HepG2 (cell line): ENCODE results near the gene PSMG3. TPM values are rescaled to one million over a fixed set of nuclear protein-coding genes. Genes with fewer than 3 reads are reported as not detected.

Source experiments
- ATAC-seq: fragments of 200-7000 bp; cut with Tn5 transposase; 3 replicates; pipeline ENCODE4 v1.9.1; 2020; ENCODE audit warnings: mild to moderate bottlenecking, moderate library complexity
- BruUV-seq: library from RNA; stranded (reverse); fragments of 400-500 nt; replicated peaks from 2 replicates; lab custom pipeline; 2021; lab: Mats Ljungman, UMichigan
- CTCF ChIA-PET: fragments of 300-600 bp; formaldehyde crosslinking; extraction: SDS; loops from one replicate; lab custom pipeline; 2021; ENCODE audit warnings: low total read pairs, inconsistent platforms, low intra/inter-chr PET ratio; lab: Yijun Ruan, JAX
- POLR2A ChIA-PET: fragments of 350-600 bp; sonication (Branson Sonifier 250); formaldehyde crosslinking; loops from one replicate; lab custom pipeline; 2020; ENCODE audit warnings: antibody characterized with exemption, inconsistent platforms; lab: Yijun Ruan, JAX
- DNase-seq: peaks from one replicate; pipeline ENCODE4 v3.0.0-alpha.2; 2015; ENCODE audit warnings: low spot score
- FAIRE-seq: peaks from 3 replicates; lab custom pipeline; 2011; peaks lifted over from hg19 to GRCh38; lab: Jason Lieb, UNC
- H2AFZ ChIP-seq: one replicate; pipeline ENCODE4 v1.6.1; 2011; ENCODE audit warnings: low read length, inconsistent platforms
- H3K27ac ChIP-seq: fragments of 300-600 bp; 3 replicates; pipeline ENCODE4 v1.8.0; 2011; ENCODE audit warnings: mixed run types, mild to moderate bottlenecking, mixed read lengths, low read length, inconsistent platforms; ENCODE audit not compliant: insufficient read depth; ENCODE audit errors: extremely low read length
- H3K27me3 ChIP-seq, 2 experiments: fragments of 200-600 bp in 1 of 2; 2 replicates in 1 of 2; 3 replicates in 1 of 2; pipeline versions ENCODE4 v1.6.0 to v1.8.0; 2011; ENCODE audit warnings: low read length in 2 of 2, mild to moderate bottlenecking in 2 of 2, moderate library complexity in 2 of 2, inconsistent platforms in 1 of 2; ENCODE audit not compliant: insufficient read depth in 2 of 2, control insufficient read depth in 1 of 2
- H3K36me3 ChIP-seq, 2 experiments: fragments of 200-600 bp in 1 of 2; replicated peaks in 1 of 2; 2 replicates in 1 of 2; 3 replicates in 1 of 2; pipeline versions ENCODE4 v1.5.1 to v1.8.0; 2011; ENCODE audit warnings: low read length in 2 of 2, inconsistent platforms in 1 of 2; ENCODE audit not compliant: insufficient read depth in 2 of 2, control insufficient read depth in 1 of 2
- H3K4me1 ChIP-seq: 2 replicates; pipeline ENCODE4 v1.5.1; 2012; ENCODE audit warnings: low read length, inconsistent platforms; ENCODE audit not compliant: insufficient read depth
- H3K4me2 ChIP-seq: 2 replicates; pipeline ENCODE4 v1.6.0; 2011; ENCODE audit warnings: low read depth, low read length, inconsistent platforms
- H3K4me3 ChIP-seq, 3 experiments: fragments of 200-600 bp in 1 of 3; sonication (generic), shearing (Covaris generic) in 1 of 3; replicated peaks in 1 of 3; 2 replicates each; pipeline ENCODE4 v1.5.1; 2011 to 2016; ENCODE audit warnings: low read length in 3 of 3, inconsistent platforms in 2 of 3, low read depth in 2 of 3, mild to moderate bottlenecking in 2 of 3, control low read depth in 1 of 3, mixed read lengths in 1 of 3; ENCODE audit not compliant: insufficient read depth in 1 of 3
- H3K79me2 ChIP-seq: one replicate; pipeline ENCODE4 v1.6.1; 2011; ENCODE audit warnings: low read length, inconsistent platforms; ENCODE audit not compliant: insufficient read depth
- H3K9ac ChIP-seq: 2 replicates; pipeline ENCODE4 v1.6.0; 2011; ENCODE audit warnings: mild to moderate bottlenecking, low read depth, low read length, inconsistent platforms; ENCODE audit not compliant: insufficient read depth
- H3K9me3 ChIP-seq: 2 replicates; pipeline ENCODE4 v1.5.1; 2012; ENCODE audit warnings: mild to moderate bottlenecking, low read length
- H4K20me1 ChIP-seq: 2 replicates; pipeline ENCODE4 v1.6.0; 2011; ENCODE audit warnings: inconsistent platforms, mild to moderate bottlenecking, low read length, moderate library complexity; ENCODE audit not compliant: insufficient read depth
- DR1 ChIP-seq: sonication (generic); formaldehyde crosslinking; IDR thresholded peaks from 2 replicates; pipeline ENCODE4 v1.8.0; 2021; ENCODE audit warnings: mild to moderate bottlenecking, missing genetic modification reagents, inconsistent platforms
- FLYWCH1 ChIP-seq: sonication (generic); formaldehyde crosslinking; IDR thresholded peaks from 2 replicates; pipeline ENCODE4 v1.8.1; 2023; ENCODE audit warnings: mild to moderate bottlenecking, missing genetic modification reagents
- NCOA1 ChIP-seq: sonication (generic); formaldehyde crosslinking; IDR thresholded peaks from 2 replicates; pipeline ENCODE4 v1.9.0; 2021; ENCODE audit warnings: missing genetic modification reagents
- TARDBP ChIP-seq: sonication (generic); formaldehyde crosslinking; IDR thresholded peaks from 2 replicates; pipeline ENCODE4 v1.8.0; 2022; ENCODE audit warnings: mild to moderate bottlenecking, missing genetic modification reagents
- ZNF430 ChIP-seq: sonication (generic); formaldehyde crosslinking; IDR thresholded peaks from 2 replicates; pipeline ENCODE4 v1.9.0; 2021; ENCODE audit warnings: mild to moderate bottlenecking, missing genetic modification reagents
- ZNF670 ChIP-seq: sonication (generic); formaldehyde crosslinking; IDR thresholded peaks from 2 replicates; pipeline ENCODE4 v1.8.0; 2022; ENCODE audit warnings: mild to moderate bottlenecking, missing genetic modification reagents, borderline replicate concordance
- ZNF839 ChIP-seq: sonication (generic); formaldehyde crosslinking; IDR thresholded peaks from 2 replicates; pipeline ENCODE4 v1.4.0; 2020; ENCODE audit warnings: missing genetic modification reagents, mild to moderate bottlenecking, borderline replicate concordance
- WGBS: methylation state at CpG from one replicate; pipeline ENCODE4 v1.1.6; 2017; ENCODE audit warnings: low lambda C conversion rate; 5-methylcytosine and 5-hydroxymethylcytosine counted together
- in situ Hi-C: cut with HindIII; loops from 2 replicates; pipeline ENCODE4 v1.10.0; 2017; ENCODE audit warnings: low pct_unique_long_range_greater_than_20kb; ENCODE audit not compliant: extremely low pct_ligation_motif_present
- intact Hi-C: fragments of 100-400 bp; cut with micrococcal nuclease; formaldehyde crosslinking; loops from one replicate; pipeline ENCODE4 v1.10.0; 2022; ENCODE audit not compliant: unreplicated experiment
- polyA plus RNA-seq, 8 experiments: library from polyadenylated mRNA; depleted of rRNA in 3 of 8; stranded (reverse) in 7 of 8; unstranded in 1 of 8; fragments of >200 nt; fragmentation: Illumina TruSeq in 4 of 8; extraction: Trizol in 4 of 8; gene quantifications; 2 replicates each; pipeline versions ENCODE4 v1.2.1 to v1.2.3, GENCODE V29; 2011 to 2016; ENCODE audit warnings: low read depth in 4 of 8, missing spikeins in 1 of 8, mixed read lengths in 1 of 8; ENCODE audit not compliant: insufficient read depth in 1 of 8
- total RNA-seq, 5 experiments: library from RNA; depleted of rRNA; stranded (reverse); fragments of >200 nt; fragmentation: Illumina TruSeq; extraction: Trizol; gene quantifications; 2 replicates each; pipeline ENCODE4 v1.2.3, GENCODE V29; 2016; ENCODE audit warnings: low read depth in 1 of 5
- TF ChIP-seq, protein P1 (sequence below): sonication (generic); formaldehyde crosslinking; IDR thresholded peaks from 2 replicates; pipeline ENCODE4 v1.8.0; 2022; ENCODE audit warnings: missing genetic modification reagents, mild to moderate bottlenecking, inconsistent platforms, borderline replicate concordance
- TF ChIP-seq, protein P2 (sequence below): sonication (generic); formaldehyde crosslinking; IDR thresholded peaks from 2 replicates; pipeline ENCODE4 v1.4.0; 2020; ENCODE audit warnings: missing genetic modification reagents
- TF ChIP-seq, protein P3 (sequence below): sonication (generic); formaldehyde crosslinking; IDR thresholded peaks from 2 replicates; pipeline ENCODE4 v1.5.0; 2020; ENCODE audit warnings: mild to moderate bottlenecking, missing genetic modification reagents, moderate library complexity

PSMG3 gene
- total and polyA plus RNA-seq, 2 of the 13 experiments (the other 11 are each of a cell fraction or from before 2014, with no cell fraction given): 29.6 to 48.4 TPM

DNA sequence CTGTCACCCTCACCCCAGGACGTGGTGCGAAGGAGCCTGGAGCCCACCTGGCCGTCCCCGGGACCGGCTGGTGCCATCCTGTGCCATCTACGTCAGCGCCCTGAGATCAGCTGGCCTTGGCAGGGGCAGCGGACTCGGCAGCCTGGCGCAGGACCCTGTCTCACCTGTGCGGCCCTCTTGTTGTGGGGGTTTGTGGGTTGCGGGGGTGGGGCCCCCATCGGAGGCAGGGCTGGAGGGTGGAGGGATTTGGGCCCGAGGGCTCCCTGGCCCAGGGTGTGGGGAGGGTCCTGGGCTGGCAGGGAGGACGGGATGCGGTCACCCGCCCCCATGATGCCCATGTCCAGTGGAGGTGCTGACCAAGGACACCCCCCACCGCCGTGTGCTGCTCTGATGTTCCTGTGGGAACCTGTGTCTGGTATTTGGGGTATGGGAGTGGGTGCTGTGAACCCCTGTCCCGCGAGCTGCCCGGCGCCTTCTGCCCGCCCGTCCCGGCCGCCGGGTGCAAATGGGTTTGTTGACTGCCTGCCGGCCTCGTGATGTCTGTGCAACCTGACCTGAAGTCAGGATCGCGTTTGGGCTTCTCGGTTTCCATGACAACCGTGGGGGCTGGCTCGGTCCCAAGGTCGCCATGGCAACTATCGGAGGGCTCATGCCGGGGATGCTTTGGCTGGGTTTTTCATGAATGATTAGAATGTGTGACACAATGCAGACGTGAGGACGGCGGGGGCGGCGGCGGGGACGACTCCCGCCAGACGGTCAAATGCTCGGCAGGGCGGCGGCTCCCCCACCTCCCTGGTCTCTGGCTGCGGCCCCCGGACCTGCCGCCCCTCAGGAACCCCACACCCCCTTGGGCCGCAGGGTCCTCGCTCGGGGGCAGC lies 32.1 kb downstream of the PSMG3 start:
- H3K27ac ChIP-seq: peak overlapping the region; percentile 85
- 89% methylated on average over 32 of the region's 56 CpGs for WGBS
- H4K20me1 ChIP-seq: peaks cover 14% of the 10 kb centered on the region; the same call in 1 of the 2 replicates
- H3K27me3 ChIP-seq: no peaks in the 10 kb centered on the region
- ATAC-seq: no peak
- H3K9me3 ChIP-seq: no peaks in the 10 kb centered on the region
- ChIA-PET POLR2A (interaction anchor here (0.8 to 7.0 kb wide), 6 partner anchors 13 to 33 kb away, joined by 3 to 108 read pairs (median 8); partner anchors contain the start of genes PSMG3 and TMEM184A), CTCF (interaction anchor here (0.9 kb wide), 1 partner anchor 33 kb away, joined by 3 read pairs; no protein-coding TSS in a partner anchor)
- peaks cover 47% of the 10 kb centered on the region for H3K4me1 ChIP-seq
- peaks cover 15 to 29% of the 10 kb centered on the region in 2 experiments; a peak in 4 of 5 replicates for H3K36me3 ChIP-seq
- intact Hi-C loops: loop anchor here (2.0 kb wide), 2 partner anchors 17 to 31 kb away; no protein-coding TSS in a partner anchor
- no peak for FAIRE-seq
- H3K4me3 ChIP-seq: peak overlapping the region; percentile 33 to 68 (median 61); a peak in 4 of 6 replicates
- DNase-seq: no peak
- TSS peak; percentile 73 for BruUV-seq
- H2AFZ ChIP-seq: no peak overlapping the region
- in situ Hi-C loops: no loop called here
- peaks cover 45% of the 10 kb centered on the region for H3K79me2 ChIP-seq
- H3K4me2 ChIP-seq: peak overlapping the region; percentile 83
- H3K9ac ChIP-seq: peak overlapping the region; percentile 82
- TF ChIP-seq FLYWCH1 (CRISPR knock-in tag) (no peak), NCOA1 (CRISPR knock-in tag) (0 out of 2 replicates have a peak, but pooled peaks have one; percentile 4), TARDBP (CRISPR knock-in tag) (0 out of 2 replicates have a peak, but pooled peaks have one; percentile 16), ZNF839 (CRISPR knock-in tag) (no peak), ZNF670 (peak; percentile 25; the same call in 1 of the 2 replicates), DR1 (CRISPR knock-in tag) (no peak), ZNF430 (CRISPR knock-in tag) (0 out of 2 replicates have a peak, but pooled peaks have one; percentile 0)
- TF ChIP-seq, protein P1, sequence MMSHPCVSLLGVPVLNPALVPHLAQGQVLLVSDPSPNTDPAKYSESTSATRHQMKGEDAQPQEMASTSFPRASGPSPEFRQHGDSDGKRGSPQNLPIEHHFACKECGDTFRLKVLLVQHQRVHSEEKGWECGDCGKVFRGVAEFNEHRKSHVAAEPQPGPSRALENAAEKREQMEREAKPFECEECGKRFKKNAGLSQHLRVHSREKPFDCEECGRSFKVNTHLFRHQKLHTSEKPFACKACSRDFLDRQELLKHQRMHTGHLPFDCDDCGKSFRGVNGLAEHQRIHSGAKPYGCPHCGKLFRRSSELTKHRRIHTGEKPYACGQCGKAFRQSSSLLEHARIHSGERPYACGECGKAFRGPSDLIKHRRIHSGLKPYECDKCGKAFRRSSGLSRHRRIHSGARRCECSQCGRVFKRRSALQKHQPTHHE (CRISPR knock-in tag): 0 out of 2 replicates have a peak, but pooled peaks have one; percentile 3
- TF ChIP-seq, protein P2, sequence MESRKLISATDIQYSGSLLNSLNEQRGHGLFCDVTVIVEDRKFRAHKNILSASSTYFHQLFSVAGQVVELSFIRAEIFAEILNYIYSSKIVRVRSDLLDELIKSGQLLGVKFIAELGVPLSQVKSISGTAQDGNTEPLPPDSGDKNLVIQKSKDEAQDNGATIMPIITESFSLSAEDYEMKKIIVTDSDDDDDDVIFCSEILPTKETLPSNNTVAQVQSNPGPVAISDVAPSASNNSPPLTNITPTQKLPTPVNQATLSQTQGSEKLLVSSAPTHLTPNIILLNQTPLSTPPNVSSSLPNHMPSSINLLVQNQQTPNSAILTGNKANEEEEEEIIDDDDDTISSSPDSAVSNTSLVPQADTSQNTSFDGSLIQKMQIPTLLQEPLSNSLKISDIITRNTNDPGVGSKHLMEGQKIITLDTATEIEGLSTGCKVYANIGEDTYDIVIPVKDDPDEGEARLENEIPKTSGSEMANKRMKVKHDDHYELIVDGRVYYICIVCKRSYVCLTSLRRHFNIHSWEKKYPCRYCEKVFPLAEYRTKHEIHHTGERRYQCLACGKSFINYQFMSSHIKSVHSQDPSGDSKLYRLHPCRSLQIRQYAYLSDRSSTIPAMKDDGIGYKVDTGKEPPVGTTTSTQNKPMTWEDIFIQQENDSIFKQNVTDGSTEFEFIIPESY: peak; percentile 2
- TF ChIP-seq, protein P3, sequence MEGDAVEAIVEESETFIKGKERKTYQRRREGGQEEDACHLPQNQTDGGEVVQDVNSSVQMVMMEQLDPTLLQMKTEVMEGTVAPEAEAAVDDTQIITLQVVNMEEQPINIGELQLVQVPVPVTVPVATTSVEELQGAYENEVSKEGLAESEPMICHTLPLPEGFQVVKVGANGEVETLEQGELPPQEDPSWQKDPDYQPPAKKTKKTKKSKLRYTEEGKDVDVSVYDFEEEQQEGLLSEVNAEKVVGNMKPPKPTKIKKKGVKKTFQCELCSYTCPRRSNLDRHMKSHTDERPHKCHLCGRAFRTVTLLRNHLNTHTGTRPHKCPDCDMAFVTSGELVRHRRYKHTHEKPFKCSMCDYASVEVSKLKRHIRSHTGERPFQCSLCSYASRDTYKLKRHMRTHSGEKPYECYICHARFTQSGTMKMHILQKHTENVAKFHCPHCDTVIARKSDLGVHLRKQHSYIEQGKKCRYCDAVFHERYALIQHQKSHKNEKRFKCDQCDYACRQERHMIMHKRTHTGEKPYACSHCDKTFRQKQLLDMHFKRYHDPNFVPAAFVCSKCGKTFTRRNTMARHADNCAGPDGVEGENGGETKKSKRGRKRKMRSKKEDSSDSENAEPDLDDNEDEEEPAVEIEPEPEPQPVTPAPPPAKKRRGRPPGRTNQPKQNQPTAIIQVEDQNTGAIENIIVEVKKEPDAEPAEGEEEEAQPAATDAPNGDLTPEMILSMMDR (CRISPR knock-in tag): 0 out of 2 replicates have a peak, but pooled peaks have one; percentile 1
